ENCODE data around the gene THRB. TPM values are rescaled to one million over a fixed set of nuclear protein-coding genes. Genes with fewer than 3 reads are reported as not detected.

The THRB gene
- total and polyA plus RNA-seq, 5 experiments from 2014 or later: not detected

- no peak overlapping the region for H3K27ac Mint-ChIP-seq
- POLR2A ChIA-PET: no interaction called here
- DNase-seq (no peak), ATAC-seq (no peak)
- H3K27me3 Mint-ChIP-seq: peaks cover 5 to 17% (median 8%) of the 10 kb centered on the region in 5 donors
- H3K4me3 Mint-ChIP-seq: no peak overlapping the region
- H3K36me3 Mint-ChIP-seq: no peaks in the 10 kb centered on the region
- H3K9me3 Mint-ChIP-seq: no peaks in the 10 kb centered on the region
- peaks cover 0 to 8% (median under 1%) of the 10 kb centered on the region in 4 donors for H3K4me1 Mint-ChIP-seq
Observed at GRCh38 chr3:24155276-24155675, 339.4 kb downstream of the THRB start.

- POLR2A ChIA-PET: no interaction called here
- Mint-ChIP-seq H3K36me3 (no peaks in the 10 kb centered on the region), H3K4me3 (no peak overlapping the region), H3K27me3 (peaks cover under 1 to 12% (median 3%) of the 10 kb centered on the region in 5 donors), H3K4me1 (peaks cover 0 to 8% (median under 1%) of the 10 kb centered on the region in 4 donors), H3K27ac (no peak overlapping the region), H3K9me3 (no peaks in the 10 kb centered on the region)
- DNase-seq (no peak), ATAC-seq (no peak)
Observed at GRCh38 chr3:24154781-24155180, 339.9 kb downstream of the THRB start.

GRCh38 chr3:24154013-24154695 is 340.5 kb downstream of the THRB start:
- Mint-ChIP-seq H3K27me3 (peaks cover 0 to 5% (median under 1%) of the 10 kb centered on the region in 5 donors), H3K36me3 (no peaks in the 10 kb centered on the region), H3K9me3 (no peaks in the 10 kb centered on the region), H3K4me1 (peaks cover 0 to 8% (median under 1%) of the 10 kb centered on the region in 4 donors), H3K4me3 (no peak overlapping the region), H3K27ac (no peak overlapping the region)
- POLR2A ChIA-PET: no interaction called here
- ATAC-seq: no peak
- DNase-seq: no peak

- POLR2A ChIA-PET: no interaction called here
- Mint-ChIP-seq H3K27ac (no peak overlapping the region), H3K27me3 (peaks cover 0 to 3% (median 0%) of the 10 kb centered on the region in 5 donors), H3K9me3 (no peaks in the 10 kb centered on the region), H3K36me3 (no peaks in the 10 kb centered on the region), H3K4me1 (no peaks in the 10 kb centered on the region), H3K4me3 (no peak overlapping the region)
- DNase-seq (no peak), ATAC-seq (no peak)
Observed at GRCh38 chr3:24151594-24151993, 343.1 kb downstream of the THRB start.

GRCh38 chr3:24149032-24149431 is 345.6 kb downstream of the THRB start:
- H3K27me3 Mint-ChIP-seq: no peaks in the 10 kb centered on the region
- DNase-seq (no peak), ATAC-seq (no peak)
- H3K4me3 Mint-ChIP-seq: no peak overlapping the region
- POLR2A ChIA-PET: no interaction called here
- H3K36me3 Mint-ChIP-seq: no peaks in the 10 kb centered on the region
- H3K9me3 Mint-ChIP-seq: no peaks in the 10 kb centered on the region
- peak overlapping the region in 1 of 10 donors; percentile 7 for H3K27ac Mint-ChIP-seq
- H3K4me1 Mint-ChIP-seq: no peaks in the 10 kb centered on the region

GRCh38 chr3:24145981-24146822 is 348.4 kb downstream of the THRB start:
- H3K27me3 Mint-ChIP-seq: peaks cover 0 to 1% (median 0%) of the 10 kb centered on the region in 5 donors
- H3K4me3 Mint-ChIP-seq: no peak overlapping the region
- no peaks in the 10 kb centered on the region for H3K4me1 Mint-ChIP-seq
- H3K36me3 Mint-ChIP-seq: no peaks in the 10 kb centered on the region
- POLR2A ChIA-PET: no interaction called here
- no peaks in the 10 kb centered on the region for H3K9me3 Mint-ChIP-seq
- H3K27ac Mint-ChIP-seq: no peak overlapping the region
- no peak for DNase-seq
- no peak for ATAC-seq

DNA sequence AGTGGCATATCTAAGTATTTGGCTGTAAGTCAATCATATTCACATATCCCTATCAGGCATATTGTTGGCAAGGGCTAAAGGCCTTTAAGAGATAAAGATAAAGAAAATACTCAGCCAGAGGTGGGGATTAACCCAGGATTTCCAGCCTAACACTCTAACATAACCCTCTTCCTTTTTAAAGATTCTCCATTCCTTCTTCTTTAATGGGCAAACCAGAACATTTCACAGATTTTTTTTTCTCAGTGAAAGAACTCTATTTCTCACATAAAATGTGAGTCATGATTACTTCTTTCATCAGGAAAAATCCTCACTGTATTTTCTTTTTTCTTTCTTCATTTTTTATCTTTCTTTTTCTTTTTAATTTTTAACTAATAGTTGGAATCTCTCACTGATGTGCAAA is 349.2 kb downstream of the THRB start:
- H3K4me3 Mint-ChIP-seq: no peak overlapping the region
- no peak for ATAC-seq
- H3K36me3 Mint-ChIP-seq: no peaks in the 10 kb centered on the region
- H3K4me1 Mint-ChIP-seq: no peaks in the 10 kb centered on the region
- POLR2A ChIA-PET: no interaction called here
- no peaks in the 10 kb centered on the region for H3K9me3 Mint-ChIP-seq
- DNase-seq: no peak
- no peak overlapping the region for H3K27ac Mint-ChIP-seq
- peaks cover 0 to 1% (median 0%) of the 10 kb centered on the region in 5 donors for H3K27me3 Mint-ChIP-seq

DNA sequence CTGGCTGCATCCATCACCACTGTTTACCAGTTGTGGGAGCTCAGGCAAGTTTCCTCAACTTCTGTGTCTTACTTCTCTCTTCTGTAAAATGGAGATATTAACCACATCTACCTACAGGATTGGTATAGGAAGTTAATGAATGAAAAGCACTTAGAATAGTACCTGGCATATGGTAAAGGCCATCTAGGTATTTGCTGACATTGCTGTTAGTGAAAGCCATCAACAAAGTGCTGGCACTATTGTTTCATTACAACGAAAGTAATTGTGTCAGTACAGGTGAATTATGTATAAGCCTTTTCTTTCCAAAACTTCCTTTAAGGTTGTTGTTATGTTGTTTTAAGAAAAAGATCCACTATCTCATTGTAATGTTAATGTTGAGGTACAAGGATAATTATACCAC is 352.5 kb downstream of the THRB start:
- Mint-ChIP-seq H3K9me3 (no peaks in the 10 kb centered on the region), H3K4me1 (no peaks in the 10 kb centered on the region), H3K36me3 (no peaks in the 10 kb centered on the region), H3K27me3 (peaks cover 0 to 1% (median 0%) of the 10 kb centered on the region in 5 donors), H3K27ac (no peak overlapping the region), H3K4me3 (no peak overlapping the region)
- ATAC-seq (no peak), DNase-seq (no peak)
- POLR2A ChIA-PET: no interaction called here

DNA sequence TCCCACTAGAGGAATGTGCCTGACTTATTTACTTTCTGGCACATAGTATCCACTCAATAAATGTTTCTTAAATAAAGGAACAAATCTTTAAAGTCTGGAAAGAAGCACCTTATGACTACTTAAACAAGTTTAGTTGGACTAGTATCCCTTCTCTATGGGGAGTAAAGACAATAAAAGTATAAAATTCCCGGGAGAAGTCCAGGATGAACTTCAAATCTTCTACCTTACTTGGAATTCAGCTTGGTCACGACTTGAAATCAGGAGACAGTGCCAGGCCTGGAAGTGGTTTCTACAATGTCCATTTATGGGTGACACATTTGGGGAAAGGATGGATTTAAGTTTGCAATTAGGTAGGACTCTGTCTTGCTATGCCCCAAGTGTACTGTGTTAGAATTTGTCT is 353.1 kb downstream of the THRB start:
- POLR2A ChIA-PET: no interaction called here
- Mint-ChIP-seq H3K4me1 (no peaks in the 10 kb centered on the region), H3K27ac (no peak overlapping the region)

DNA sequence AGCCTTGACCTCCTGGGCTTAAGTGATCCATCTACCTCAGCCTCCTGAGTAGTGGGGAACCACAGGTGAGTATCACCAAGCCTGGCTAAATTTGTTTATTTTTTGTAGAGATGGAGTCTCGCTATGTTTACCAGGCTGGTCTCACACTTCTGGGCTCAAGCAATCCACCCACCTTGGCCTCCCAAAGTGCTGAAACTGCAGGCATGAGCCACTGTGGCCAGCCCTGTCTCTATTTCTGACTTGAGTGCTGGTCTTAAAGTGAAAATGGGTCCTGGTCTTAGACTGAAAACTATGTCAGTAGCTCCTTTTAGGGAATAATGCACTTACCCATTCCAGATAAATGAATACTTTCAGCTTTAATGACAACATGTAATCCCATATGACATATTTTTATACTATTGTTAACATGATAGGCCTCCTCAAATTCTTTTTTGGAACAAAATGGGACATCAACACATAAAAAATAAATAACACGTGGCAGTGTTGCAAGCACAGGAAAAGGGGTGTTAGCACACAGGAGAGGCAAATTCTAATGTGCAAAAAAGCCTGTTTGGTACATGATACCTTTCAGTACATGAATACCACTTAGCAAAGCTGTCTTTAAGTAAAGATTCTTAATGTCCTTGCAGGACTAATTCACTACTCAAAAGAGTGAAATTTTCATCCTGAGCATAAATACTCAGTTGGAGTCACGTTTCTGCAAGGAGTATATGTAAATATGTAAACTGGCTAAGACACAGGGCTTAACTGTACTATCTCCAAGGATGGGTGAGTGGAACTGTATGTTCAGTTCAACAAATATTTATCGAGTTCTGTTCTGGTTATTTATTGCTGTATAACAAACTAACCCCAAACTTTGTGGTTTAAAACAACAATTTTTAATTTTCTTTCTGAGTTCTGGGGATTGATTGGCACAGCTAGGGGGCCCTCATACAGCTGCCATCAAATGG is 354.9 kb downstream of the THRB start:
- H3K4me1 Mint-ChIP-seq: no peaks in the 10 kb centered on the region
- DNase-seq (no peak), ATAC-seq (no peak)
- POLR2A ChIA-PET: no interaction called here
- peaks cover 0 to 1% (median 0%) of the 10 kb centered on the region in 5 donors for H3K27me3 Mint-ChIP-seq
- no peaks in the 10 kb centered on the region for H3K36me3 Mint-ChIP-seq
- no peak overlapping the region for H3K4me3 Mint-ChIP-seq
- H3K27ac Mint-ChIP-seq: no peak overlapping the region
- no peaks in the 10 kb centered on the region for H3K9me3 Mint-ChIP-seq

More for the DNA sequence above, 353.1 kb downstream of the THRB start:
- H3K4me3 Mint-ChIP-seq: no peak overlapping the region
- DNase-seq: no peak
- ATAC-seq: no peak
- peaks cover 0 to 1% (median 0%) of the 10 kb centered on the region in 5 donors for H3K27me3 Mint-ChIP-seq
- H3K36me3 Mint-ChIP-seq: no peaks in the 10 kb centered on the region
- no peaks in the 10 kb centered on the region for H3K9me3 Mint-ChIP-seq

DNA sequence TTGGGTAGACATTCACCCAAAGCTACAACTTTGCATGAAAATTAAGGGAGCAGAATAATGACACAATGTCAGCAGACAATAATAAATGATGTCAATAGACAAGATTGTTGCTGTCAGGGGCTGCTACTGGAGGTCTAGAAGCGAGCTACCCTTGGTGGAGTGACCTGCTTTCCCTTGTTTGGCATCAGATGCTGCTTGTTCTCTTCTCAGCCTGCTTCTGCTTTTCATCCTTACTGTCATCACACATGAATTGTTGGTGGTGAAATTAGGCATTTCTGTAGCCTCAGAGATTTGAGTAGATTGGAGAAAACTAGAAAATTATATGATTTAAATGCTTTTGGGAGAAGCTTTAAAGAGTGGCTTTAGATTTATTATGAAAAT is 355.8 kb downstream of the THRB start:
- ATAC-seq (no peak), DNase-seq (no peak)
- Mint-ChIP-seq H3K36me3 (no peaks in the 10 kb centered on the region), H3K4me1 (no peaks in the 10 kb centered on the region), H3K4me3 (no peak overlapping the region), H3K27ac (no peak overlapping the region), H3K9me3 (no peaks in the 10 kb centered on the region), H3K27me3 (peaks cover 0 to 1% (median 0%) of the 10 kb centered on the region in 5 donors)
- POLR2A ChIA-PET: no interaction called here

DNA sequence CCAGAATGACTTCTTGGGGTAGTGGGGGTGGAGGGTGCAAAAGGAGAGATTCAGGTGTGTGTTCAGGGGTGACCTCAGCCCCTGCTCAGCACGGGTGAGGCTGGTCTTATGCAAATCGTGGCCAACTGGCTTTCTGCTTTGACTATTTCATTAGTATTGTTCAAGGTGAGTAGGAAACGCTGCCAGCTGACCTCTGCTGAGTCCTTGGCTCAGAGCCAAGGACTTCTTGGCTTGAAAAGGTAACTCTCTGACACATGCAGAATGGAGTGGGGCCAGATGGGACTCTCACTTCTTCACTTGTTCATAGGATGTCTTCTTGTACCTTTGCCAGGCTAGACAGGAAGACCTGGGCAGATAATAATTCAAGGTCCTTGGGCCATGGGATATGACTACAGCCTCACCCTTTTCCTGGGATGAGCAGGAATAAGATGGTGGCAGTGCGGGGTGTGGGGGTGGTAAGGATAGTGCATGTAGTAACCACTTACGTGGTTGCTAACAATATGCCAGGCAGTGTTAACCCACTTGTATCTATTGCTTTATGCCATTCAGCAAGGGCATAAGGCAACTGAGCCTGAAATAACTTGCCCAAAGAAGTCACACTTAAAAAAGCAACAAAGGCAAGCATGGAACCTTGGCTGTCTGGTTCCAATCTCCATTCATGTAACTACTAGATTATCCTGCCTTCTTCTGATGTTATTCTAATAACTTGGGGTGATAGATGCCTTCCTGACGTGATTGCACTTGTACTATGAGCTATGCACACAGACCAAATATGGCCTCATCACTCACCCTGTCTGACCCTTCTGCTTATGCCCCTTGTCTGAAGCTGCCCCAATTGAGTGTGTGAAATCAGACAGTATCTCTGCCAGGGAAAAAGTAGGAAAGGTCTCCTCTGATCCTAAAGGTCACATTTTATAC is 356.4 kb downstream of the THRB start:
- DNase-seq (no peak), ATAC-seq (no peak)
- no peaks in the 10 kb centered on the region for H3K36me3 Mint-ChIP-seq
- H3K4me1 Mint-ChIP-seq: no peaks in the 10 kb centered on the region
- H3K4me3 Mint-ChIP-seq: no peak overlapping the region
- H3K27me3 Mint-ChIP-seq: peaks cover 0 to 1% (median 0%) of the 10 kb centered on the region in 5 donors
- POLR2A ChIA-PET: no interaction called here
- H3K9me3 Mint-ChIP-seq: no peaks in the 10 kb centered on the region
- no peak overlapping the region for H3K27ac Mint-ChIP-seq

Measured in naive thymus-derived CD8-positive, alpha-beta T cell (primary cell).